BJ (cell line): ENCODE results near the gene FAAP24. TPM values are rescaled to one million over a fixed set of nuclear protein-coding genes. Genes with fewer than 3 reads are reported as not detected.
"Not testable (repeated sequence)": the region's sequence is repeated elsewhere in the genome, so short reads cannot be mapped to it uniquely, and the experiment has no call there.

Experiments
- CTCF ChIA-PET: fragments of 350-600 bp; formaldehyde crosslinking; extraction: SDS; loops from one replicate; lab custom pipeline; 2021; ENCODE audit warnings: antibody characterized with exemption, inconsistent platforms; lab: Yijun Ruan, JAX
- POLR2A ChIA-PET: fragments of 300-600 bp; sonication (Branson Sonifier 250); formaldehyde crosslinking; extraction: SDS; loops from one replicate; lab custom pipeline; 2021; ENCODE audit warnings: antibody characterized with exemption; lab: Charles Lee
- DNase-seq: peaks from one replicate; pipeline ENCODE4 v3.0.0-alpha.2; 2011; ENCODE audit warnings: low read depth
- H3K27me3 ChIP-seq: 2 replicates; pipeline ENCODE4 v1.6.0; 2011; ENCODE audit warnings: low read length; ENCODE audit not compliant: control insufficient read depth, insufficient read depth
- H3K36me3 ChIP-seq: 2 replicates; pipeline ENCODE4 v1.5.1; 2011; ENCODE audit warnings: low read length; ENCODE audit not compliant: control insufficient read depth, insufficient read depth
- H3K4me3 ChIP-seq: 2 replicates; pipeline ENCODE4 v1.5.1; 2011; ENCODE audit warnings: low read depth, mild to moderate bottlenecking, control low read depth, low read length
- polyA plus RNA-seq: library from polyadenylated mRNA; depleted of rRNA; stranded (reverse); fragments of >200 nt; gene quantifications from 2 replicates; pipeline ENCODE4 v1.2.3, GENCODE V29; 2011
- TF ChIP-seq, protein P1 (sequence below): IDR thresholded peaks from 2 replicates; pipeline ENCODE4 v1.5.1; 2011; ENCODE audit warnings: low read depth, mild to moderate bottlenecking, control low read depth, inconsistent platforms, low read length, moderate library complexity; ENCODE audit not compliant: insufficient read depth

FAAP24 gene
- polyA plus RNA-seq, 1 experiment: 5.5 TPM

DNA sequence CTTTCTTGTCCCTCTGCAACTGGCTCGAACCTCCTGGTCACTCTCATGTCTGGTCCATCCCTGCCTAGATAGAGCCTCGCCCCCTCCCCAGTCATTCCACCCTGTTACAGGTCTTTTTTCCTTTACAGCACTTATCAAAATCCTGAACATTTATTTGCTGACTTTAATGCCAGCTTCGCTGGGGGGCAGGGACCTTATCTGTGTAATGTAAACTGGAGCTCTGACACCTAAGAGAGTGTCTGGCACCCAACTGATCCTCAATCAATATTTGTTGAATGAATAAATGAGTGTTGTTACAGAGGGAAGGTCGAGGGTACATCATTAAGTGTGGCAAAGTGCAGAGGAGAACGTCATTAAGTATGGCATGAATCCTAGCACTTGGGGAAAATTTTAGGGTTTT, 16.7 kb downstream of the FAAP24 start:
- Histone ChIP-seq H3K4me3 (no peak overlapping the region), H3K27me3 (no peaks in the 10 kb centered on the region), H3K36me3 (peaks cover 1% of the 10 kb centered on the region; the same call in 1 of the 2 replicates)
- no peak for DNase-seq
- TF ChIP-seq, protein P1, sequence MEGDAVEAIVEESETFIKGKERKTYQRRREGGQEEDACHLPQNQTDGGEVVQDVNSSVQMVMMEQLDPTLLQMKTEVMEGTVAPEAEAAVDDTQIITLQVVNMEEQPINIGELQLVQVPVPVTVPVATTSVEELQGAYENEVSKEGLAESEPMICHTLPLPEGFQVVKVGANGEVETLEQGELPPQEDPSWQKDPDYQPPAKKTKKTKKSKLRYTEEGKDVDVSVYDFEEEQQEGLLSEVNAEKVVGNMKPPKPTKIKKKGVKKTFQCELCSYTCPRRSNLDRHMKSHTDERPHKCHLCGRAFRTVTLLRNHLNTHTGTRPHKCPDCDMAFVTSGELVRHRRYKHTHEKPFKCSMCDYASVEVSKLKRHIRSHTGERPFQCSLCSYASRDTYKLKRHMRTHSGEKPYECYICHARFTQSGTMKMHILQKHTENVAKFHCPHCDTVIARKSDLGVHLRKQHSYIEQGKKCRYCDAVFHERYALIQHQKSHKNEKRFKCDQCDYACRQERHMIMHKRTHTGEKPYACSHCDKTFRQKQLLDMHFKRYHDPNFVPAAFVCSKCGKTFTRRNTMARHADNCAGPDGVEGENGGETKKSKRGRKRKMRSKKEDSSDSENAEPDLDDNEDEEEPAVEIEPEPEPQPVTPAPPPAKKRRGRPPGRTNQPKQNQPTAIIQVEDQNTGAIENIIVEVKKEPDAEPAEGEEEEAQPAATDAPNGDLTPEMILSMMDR: no peak
- POLR2A ChIA-PET: no interaction called here
- CTCF ChIA-PET: no interaction called here

DNA sequence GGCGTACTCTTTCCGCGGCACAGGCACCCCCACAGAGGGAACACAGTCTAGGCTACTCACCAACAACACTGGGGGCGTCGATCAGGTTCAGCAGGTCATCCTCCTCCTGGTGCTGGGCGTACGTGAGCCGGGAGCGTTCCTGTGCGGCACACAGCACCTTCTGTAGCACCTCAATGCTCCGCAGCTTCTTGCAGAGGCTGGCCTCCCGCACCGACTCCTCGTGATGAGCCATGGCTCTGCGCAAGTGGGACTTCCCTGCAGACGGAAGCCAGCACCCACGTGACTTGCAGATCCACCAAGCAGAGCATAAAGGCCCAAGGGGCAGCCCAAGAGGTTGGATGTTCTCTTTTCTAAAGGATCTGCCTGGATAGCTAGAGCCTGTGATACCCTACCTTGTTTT, 23.9 kb downstream of the FAAP24 start:
- CTCF ChIA-PET, H3K27me3 ChIP-seq, DNase-seq, H3K36me3 ChIP-seq, POLR2A ChIA-PET, H3K4me3 ChIP-seq: not testable (repeated sequence)

DNA sequence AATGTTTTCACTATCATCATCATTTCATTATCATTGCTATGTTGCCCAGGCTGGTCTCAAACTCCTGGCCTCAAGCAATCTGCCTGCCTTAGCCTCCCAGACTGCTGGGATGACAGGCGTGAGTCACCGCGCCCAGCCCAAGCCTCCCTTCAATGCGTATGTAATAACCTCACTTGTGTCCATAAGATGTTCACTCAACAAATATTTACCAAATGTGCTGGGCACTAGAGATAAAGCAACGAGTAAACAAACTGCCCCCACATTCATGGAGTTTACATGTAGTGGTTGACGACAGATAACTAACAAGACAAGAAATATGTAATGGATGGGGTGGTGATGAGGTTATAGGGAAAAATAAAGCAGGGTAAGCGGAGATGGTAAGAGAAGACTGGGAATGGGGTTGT, 25.0 kb downstream of the FAAP24 start:
- DNase-seq, CTCF ChIA-PET, H3K36me3 ChIP-seq, H3K4me3 ChIP-seq, H3K27me3 ChIP-seq, POLR2A ChIA-PET: not testable (repeated sequence)

DNA sequence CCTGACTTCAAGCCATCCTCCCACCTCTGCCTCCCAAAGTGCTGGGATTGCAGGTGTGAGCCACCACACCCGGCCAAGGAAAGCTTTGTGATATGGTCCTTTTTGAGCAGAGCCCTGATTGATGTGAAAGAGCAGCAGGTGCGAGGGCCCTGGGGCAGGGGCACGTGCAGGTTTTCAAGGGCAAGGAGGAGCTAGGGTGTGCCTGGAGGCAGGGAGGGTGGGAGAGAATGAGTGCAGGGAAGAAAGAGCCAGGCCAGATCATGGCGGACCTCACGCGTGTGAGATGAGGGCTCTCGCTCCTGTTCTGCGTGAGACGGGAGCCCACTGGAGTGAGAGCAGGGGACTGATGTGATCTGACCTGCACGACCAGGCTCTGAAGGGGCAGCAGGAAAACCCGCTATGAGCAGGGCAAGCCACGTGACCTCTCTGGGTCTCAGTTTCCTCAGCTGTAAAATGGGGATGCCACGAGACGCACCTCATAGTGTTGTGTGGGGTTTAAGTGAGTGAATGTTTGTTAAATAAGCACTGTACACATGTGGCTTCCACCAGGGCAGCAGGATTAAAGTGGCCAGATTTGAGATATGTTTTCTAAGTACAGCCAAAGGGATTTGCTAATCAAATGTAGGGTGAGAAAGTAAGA, 25.8 kb downstream of the FAAP24 start:
- Histone ChIP-seq H3K27me3 (no peaks in the 10 kb centered on the region), H3K4me3 (no peak overlapping the region), H3K36me3 (peaks cover 7% of the 10 kb centered on the region)
- CTCF ChIA-PET: no interaction called here
- POLR2A ChIA-PET: no interaction called here
- no peak for DNase-seq
- TF ChIP-seq, protein P1: no peak

DNA sequence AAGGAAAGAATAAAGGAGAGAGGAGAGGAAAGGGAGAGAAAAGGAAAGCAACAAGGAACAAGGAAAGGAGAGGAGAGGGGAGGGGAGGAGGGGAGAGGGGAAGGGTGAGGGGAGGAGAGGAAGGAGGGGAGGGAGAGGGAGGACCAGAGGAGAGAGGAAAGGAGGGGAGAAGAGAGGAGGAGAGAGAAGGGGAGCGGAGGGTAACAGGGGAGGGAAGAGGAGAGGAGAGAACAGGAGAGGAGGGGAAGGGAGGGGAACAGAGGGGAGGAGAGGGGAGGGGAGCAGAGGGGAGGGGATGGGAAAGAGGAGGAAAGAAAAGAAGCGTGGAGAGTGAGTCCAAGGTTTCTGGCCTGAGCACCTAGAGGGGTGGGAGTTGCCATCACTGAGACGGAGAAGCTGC, 26.7 kb downstream of the FAAP24 start:
- peaks cover 7% of the 10 kb centered on the region for H3K36me3 ChIP-seq
- TF ChIP-seq, protein P1: no peak
- H3K27me3 ChIP-seq: no peaks in the 10 kb centered on the region
- POLR2A ChIA-PET: no interaction called here
- no peak overlapping the region for H3K4me3 ChIP-seq
- CTCF ChIA-PET: interaction anchor here (0.6 kb wide), 1 partner anchor 25 kb away, joined by 3 read pairs; no protein-coding TSS in a partner anchor
- DNase-seq: no peak

DNA sequence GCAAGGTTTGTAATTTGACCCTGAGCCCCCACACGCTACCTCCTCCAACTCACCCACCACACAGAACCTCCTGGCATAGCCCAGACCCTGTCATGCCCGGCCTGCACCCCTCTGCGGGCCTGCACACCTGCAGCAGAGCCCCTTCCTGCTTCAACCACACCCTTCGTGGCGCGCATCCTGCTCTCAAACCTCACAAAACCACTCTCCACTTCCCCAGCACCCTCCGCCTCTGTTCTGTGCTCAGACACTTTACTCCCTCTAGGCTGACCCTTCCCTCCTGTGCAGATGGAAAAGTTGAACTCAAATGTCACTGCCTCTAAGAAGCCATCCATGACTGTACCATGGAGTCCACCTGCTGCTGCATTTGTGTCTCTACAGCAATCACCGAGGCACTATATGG, 28.5 kb downstream of the FAAP24 start:
- POLR2A ChIA-PET: no interaction called here
- H3K27me3 ChIP-seq: no peaks in the 10 kb centered on the region
- H3K36me3 ChIP-seq: peaks cover 5% of the 10 kb centered on the region
- H3K4me3 ChIP-seq: no peak overlapping the region
- TF ChIP-seq, protein P1: no peak
- DNase-seq: no peak
- CTCF ChIA-PET: no interaction called here
